Keratinocyte (primary cell): ENCODE data around the gene TRPM3. TPM values are rescaled to one million over a fixed set of nuclear protein-coding genes. Genes with fewer than 3 reads are reported as not detected.

Experiments
- DNase-seq: peaks from one replicate; pipeline ENCODE4 v3.0.0-alpha.2; 2011; ENCODE audit warnings: low read depth, missing footprints, low spot score
- FAIRE-seq: peaks from 2 replicates; lab custom pipeline; 2011; peaks lifted over from hg19 to GRCh38; lab: Jason Lieb, UNC
- H2AFZ ChIP-seq: 2 replicates; pipeline ENCODE4 v1.6.0; 2012; ENCODE audit warnings: low read length, control low read depth, inconsistent platforms; ENCODE audit not compliant: control insufficient read depth
- H3K27ac ChIP-seq: 2 replicates; pipeline ENCODE4 v1.5.1; 2011; ENCODE audit warnings: low read length; ENCODE audit not compliant: control insufficient read depth, insufficient read depth
- H3K27me3 ChIP-seq: 3 replicates; pipeline ENCODE4 v1.6.0; 2011; ENCODE audit warnings: low read length; ENCODE audit not compliant: control insufficient read depth, insufficient read depth; ENCODE audit errors: extremely low read depth
- H3K36me3 ChIP-seq, 2 experiments: 2 replicates in 1 of 2; 3 replicates in 1 of 2; pipeline ENCODE4 v1.5.1; 2011; ENCODE audit warnings: low read length in 2 of 2, mild to moderate bottlenecking in 1 of 2; ENCODE audit not compliant: control insufficient read depth in 2 of 2, insufficient read depth in 2 of 2; ENCODE audit errors: extremely low read depth in 1 of 2
- H3K4me1 ChIP-seq: 3 replicates; pipeline ENCODE4 v1.5.1; 2011; ENCODE audit warnings: low read length; ENCODE audit not compliant: control insufficient read depth, insufficient read depth; ENCODE audit errors: extremely low read depth
- H3K4me2 ChIP-seq: 3 replicates; pipeline ENCODE4 v1.6.0; 2011; ENCODE audit warnings: low read depth, low read length; ENCODE audit not compliant: control insufficient read depth, insufficient read depth; ENCODE audit errors: extremely low read depth
- H3K4me3 ChIP-seq, 3 experiments: fragments of 200-600 bp in 1 of 3; sonication (generic) in 1 of 3; 2 replicates in 2 of 3; 3 replicates in 1 of 3; pipeline ENCODE4 v1.5.1; 2011 to 2016; ENCODE audit warnings: low read length in 3 of 3, mild to moderate bottlenecking in 3 of 3, control low read depth in 2 of 3, inconsistent platforms in 1 of 3, low read depth in 1 of 3, mixed read lengths in 1 of 3, mixed run types in 1 of 3, moderate library complexity in 1 of 3; ENCODE audit not compliant: control insufficient read depth in 2 of 3, insufficient read depth in 2 of 3; ENCODE audit errors: extremely low read depth in 1 of 3
- H3K79me2 ChIP-seq: 2 replicates; pipeline ENCODE4 v1.6.0; 2012; ENCODE audit warnings: low read length; ENCODE audit not compliant: control insufficient read depth, insufficient read depth
- H3K9ac ChIP-seq: 3 replicates; pipeline ENCODE4 v1.6.0; 2011; ENCODE audit warnings: low read length; ENCODE audit not compliant: control insufficient read depth, insufficient read depth; ENCODE audit errors: extremely low read depth
- H3K9me1 ChIP-seq: 3 replicates; pipeline ENCODE4 v1.6.0; 2011; ENCODE audit warnings: low read length; ENCODE audit not compliant: control insufficient read depth, insufficient read depth; ENCODE audit errors: extremely low read depth
- H3K9me3 ChIP-seq: 2 replicates; pipeline ENCODE4 v1.5.1; 2012; ENCODE audit warnings: low read depth, low read length; ENCODE audit not compliant: control insufficient read depth
- H4K20me1 ChIP-seq: 3 replicates; pipeline ENCODE4 v1.6.0; 2011; ENCODE audit warnings: low read length; ENCODE audit not compliant: control insufficient read depth, insufficient read depth; ENCODE audit errors: extremely low read depth
- EZH2 ChIP-seq: IDR thresholded peaks from one replicate; pipeline ENCODE4 v1.6.1; 2012; ENCODE audit warnings: inconsistent platforms, mild to moderate bottlenecking, low read length, moderate library complexity
- dilution Hi-C: fragments of 300-500 bp; cut with MboI; formaldehyde crosslinking; loops from one replicate; pipeline ENCODE4 v1.7.0; 2020; ENCODE audit warnings: low sequenced_read_pairs; ENCODE audit not compliant: extremely low pct_ligation_motif_present
- polyA plus RNA-seq, 5 experiments: library from polyadenylated mRNA; depleted of rRNA in 3 of 5; stranded (reverse) in 3 of 5; stranded (forward) in 1 of 5; unstranded in 1 of 5; fragments of >200 nt; gene quantifications; 1 replicate in 1 of 5; 2 replicates in 3 of 5; 3 replicates in 1 of 5; pipeline versions ENCODE4 v1.2.1 to v1.2.3, GENCODE V29; 2011 to 2012; ENCODE audit warnings: missing spikeins in 2 of 5, low read depth in 1 of 5, low replicate concordance in 1 of 5
- TF ChIP-seq, protein P1 (sequence below), 3 experiments: IDR thresholded peaks in 1 of 3; conservative IDR thresholded peaks in 1 of 3; optimal IDR thresholded peaks in 1 of 3; 2 replicates in 2 of 3; 3 replicates in 1 of 3; pipeline versions ENCODE3 to v1.5.1; 2011; ENCODE audit warnings: low read length in 3 of 3, mild to moderate bottlenecking in 3 of 3, moderate library complexity in 2 of 3, control low read depth in 1 of 3, inconsistent platforms in 1 of 3; ENCODE audit not compliant: insufficient read depth in 2 of 3; ENCODE audit errors: extremely low read depth in 1 of 3

Gene TRPM3
- polyA plus RNA-seq, 1 donor (not counting 4 experiments of a cell fraction or from before 2014, with no cell fraction given) = 0.03 TPM

DNA sequence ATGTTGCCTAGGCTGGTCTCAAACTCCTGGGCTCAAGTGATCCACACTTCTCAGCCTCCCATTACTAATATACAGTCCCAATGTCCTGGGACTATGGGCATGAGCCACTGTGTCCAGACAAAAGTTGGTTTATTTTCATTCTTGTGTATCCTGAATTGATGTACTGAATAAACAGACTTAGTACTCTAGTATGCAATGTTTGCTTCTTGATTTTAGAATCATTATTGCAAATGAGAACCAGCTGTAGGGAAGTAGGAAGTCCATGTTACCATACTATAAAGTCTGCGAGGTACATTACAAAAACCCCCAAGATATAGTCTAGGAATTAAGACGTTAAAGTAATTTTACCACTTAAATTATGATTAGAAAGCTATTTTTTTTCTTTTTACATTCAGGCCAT is 372.4 kb downstream of the TRPM3 start:
- Histone ChIP-seq H3K27ac (no peak overlapping the region), H3K79me2 (no peaks in the 10 kb centered on the region), H3K36me3 (no peaks in the 10 kb centered on the region), H3K4me2 (no peak overlapping the region), H3K4me1 (no peaks in the 10 kb centered on the region), H3K9ac (no peak overlapping the region), H2AFZ (no peak overlapping the region), H4K20me1 (no peaks in the 10 kb centered on the region), H3K9me3 (no peaks in the 10 kb centered on the region), H3K4me3 (no peak overlapping the region), H3K9me1 (no peaks in the 10 kb centered on the region), H3K27me3 (no peaks in the 10 kb centered on the region)
- DNase-seq = no peak
- dilution Hi-C loops = no loop called here
- TF ChIP-seq, protein P1, sequence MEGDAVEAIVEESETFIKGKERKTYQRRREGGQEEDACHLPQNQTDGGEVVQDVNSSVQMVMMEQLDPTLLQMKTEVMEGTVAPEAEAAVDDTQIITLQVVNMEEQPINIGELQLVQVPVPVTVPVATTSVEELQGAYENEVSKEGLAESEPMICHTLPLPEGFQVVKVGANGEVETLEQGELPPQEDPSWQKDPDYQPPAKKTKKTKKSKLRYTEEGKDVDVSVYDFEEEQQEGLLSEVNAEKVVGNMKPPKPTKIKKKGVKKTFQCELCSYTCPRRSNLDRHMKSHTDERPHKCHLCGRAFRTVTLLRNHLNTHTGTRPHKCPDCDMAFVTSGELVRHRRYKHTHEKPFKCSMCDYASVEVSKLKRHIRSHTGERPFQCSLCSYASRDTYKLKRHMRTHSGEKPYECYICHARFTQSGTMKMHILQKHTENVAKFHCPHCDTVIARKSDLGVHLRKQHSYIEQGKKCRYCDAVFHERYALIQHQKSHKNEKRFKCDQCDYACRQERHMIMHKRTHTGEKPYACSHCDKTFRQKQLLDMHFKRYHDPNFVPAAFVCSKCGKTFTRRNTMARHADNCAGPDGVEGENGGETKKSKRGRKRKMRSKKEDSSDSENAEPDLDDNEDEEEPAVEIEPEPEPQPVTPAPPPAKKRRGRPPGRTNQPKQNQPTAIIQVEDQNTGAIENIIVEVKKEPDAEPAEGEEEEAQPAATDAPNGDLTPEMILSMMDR (optimal IDR thresholded peaks at IDR 0.05 in 1 of 3, IDR thresholded peaks at IDR 0.05 in 1 of 3, conservative IDR thresholded peaks at IDR 0.05 in 1 of 3; ENCODE audit: extremely low read depth in 1 of 3, insufficient read depth in 2 of 3, low read length in 3 of 3) = no peak
- no peak for TF ChIP-seq EZH2
- no peak for FAIRE-seq

DNA sequence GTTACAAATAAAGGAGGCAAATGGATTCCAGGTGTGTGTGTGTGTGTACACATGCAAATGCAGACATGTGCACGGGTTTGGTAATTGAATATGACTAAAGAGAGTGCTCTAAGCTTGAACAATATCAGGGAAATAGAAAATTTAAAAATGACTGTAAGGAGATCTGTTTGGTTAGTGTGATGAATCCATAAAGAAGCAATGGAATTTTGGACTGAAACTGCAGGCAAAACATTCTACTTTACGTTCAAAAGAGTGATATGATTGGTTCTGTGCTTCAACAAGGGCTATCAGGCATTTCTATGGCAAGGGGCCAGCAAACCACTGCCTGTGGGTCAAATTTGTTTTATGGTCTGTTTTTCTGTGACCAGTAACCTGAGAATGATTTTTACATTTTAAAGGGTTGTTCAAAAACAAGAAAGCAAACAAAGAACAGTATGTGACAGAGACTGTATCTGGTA is 374.1 kb downstream of the TRPM3 start:
- Histone ChIP-seq H4K20me1 (no peaks in the 10 kb centered on the region), H3K9me1 (no peaks in the 10 kb centered on the region), H3K36me3 (no peaks in the 10 kb centered on the region), H3K27ac (no peak overlapping the region), H3K79me2 (no peaks in the 10 kb centered on the region), H3K9ac (no peak overlapping the region), H3K4me1 (no peaks in the 10 kb centered on the region), H2AFZ (no peak overlapping the region), H3K9me3 (no peaks in the 10 kb centered on the region), H3K4me2 (no peak overlapping the region), H3K27me3 (no peaks in the 10 kb centered on the region), H3K4me3 (no peak overlapping the region)
- no peak for TF ChIP-seq EZH2
- TF ChIP-seq, protein P1 (optimal IDR thresholded peaks at IDR 0.05 in 1 of 3, IDR thresholded peaks at IDR 0.05 in 1 of 3, conservative IDR thresholded peaks at IDR 0.05 in 1 of 3; ENCODE audit: extremely low read depth in 1 of 3, insufficient read depth in 2 of 3, low read length in 3 of 3) = no peak
- FAIRE-seq (no peak), DNase-seq (no peak)
- dilution Hi-C loops = no loop called here
